Adrenal gland (tissue), 5 donors: ENCODE measurements around the gene ADAT3.

Source experiments
- CTCF ChIP-seq, 6 experiments: fragments of 450-650 bp in 4 of 6; fragments of 200-600 bp in 2 of 6; sonication (generic) in 1 of 6; IDR thresholded peaks; 1 replicate in 5 of 6; 2 replicates in 1 of 6; pipeline versions ENCODE4 v1.5.1 to v1.8.0; 2016 to 2021; ENCODE audit warnings: antibody characterized with exemption in 6 of 6, mild to moderate bottlenecking in 2 of 6, moderate library complexity in 1 of 6
- POLR2A ChIP-seq, 2 donors: fragments of 450-650 bp; IDR thresholded peaks; one replicate each; pipeline ENCODE4 v1.6.1; 2017; ENCODE audit warnings: antibody characterized with exemption in 2 of 2, mild to moderate bottlenecking in 2 of 2, moderate library complexity in 1 of 2
- donor health status: DM: no; HTN: no; CAD: no.

GRCh38 chr19:1910177-1910576, 5.0 kb downstream of the ADAT3 start:
- TF ChIP-seq CTCF (IDR thresholded peaks at IDR 0.05) = no peak
- TF ChIP-seq POLR2A (IDR thresholded peaks at IDR 0.05) = no peak
